Lower leg skin (tissue), 3 donors: Measurements from ENCODE around the gene EML5.

Experiments
- POLR2A ChIP-seq, 2 donors: fragments of 450-650 bp; IDR thresholded peaks; one replicate each; pipeline ENCODE4 v1.6.1; 2016 to 2017; ENCODE audit warnings: antibody characterized with exemption in 2 of 2, mild to moderate bottlenecking in 1 of 2, moderate library complexity in 1 of 2
- TF ChIP-seq, protein P1 (sequence below), 3 donors: fragments of 450-650 bp; IDR thresholded peaks; one replicate each; pipeline ENCODE4 v1.5.1; 2016; ENCODE audit warnings: antibody characterized with exemption in 3 of 3, mild to moderate bottlenecking in 3 of 3, moderate library complexity in 2 of 3

GRCh38 chr14:88598097-88598675 lies 194.6 kb downstream of the EML5 start:
- TF ChIP-seq, protein P1, sequence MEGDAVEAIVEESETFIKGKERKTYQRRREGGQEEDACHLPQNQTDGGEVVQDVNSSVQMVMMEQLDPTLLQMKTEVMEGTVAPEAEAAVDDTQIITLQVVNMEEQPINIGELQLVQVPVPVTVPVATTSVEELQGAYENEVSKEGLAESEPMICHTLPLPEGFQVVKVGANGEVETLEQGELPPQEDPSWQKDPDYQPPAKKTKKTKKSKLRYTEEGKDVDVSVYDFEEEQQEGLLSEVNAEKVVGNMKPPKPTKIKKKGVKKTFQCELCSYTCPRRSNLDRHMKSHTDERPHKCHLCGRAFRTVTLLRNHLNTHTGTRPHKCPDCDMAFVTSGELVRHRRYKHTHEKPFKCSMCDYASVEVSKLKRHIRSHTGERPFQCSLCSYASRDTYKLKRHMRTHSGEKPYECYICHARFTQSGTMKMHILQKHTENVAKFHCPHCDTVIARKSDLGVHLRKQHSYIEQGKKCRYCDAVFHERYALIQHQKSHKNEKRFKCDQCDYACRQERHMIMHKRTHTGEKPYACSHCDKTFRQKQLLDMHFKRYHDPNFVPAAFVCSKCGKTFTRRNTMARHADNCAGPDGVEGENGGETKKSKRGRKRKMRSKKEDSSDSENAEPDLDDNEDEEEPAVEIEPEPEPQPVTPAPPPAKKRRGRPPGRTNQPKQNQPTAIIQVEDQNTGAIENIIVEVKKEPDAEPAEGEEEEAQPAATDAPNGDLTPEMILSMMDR (IDR thresholded peaks at IDR 0.05) = no peak
- TF ChIP-seq POLR2A (IDR thresholded peaks at IDR 0.05) = no peak
